GM23338 (cell line): ENCODE measurements around the gene TNRC18. TPM values are rescaled to one million over a fixed set of nuclear protein-coding genes. Genes with fewer than 3 reads are reported as not detected.

Experiments
- ATAC-seq: fragments of 200-7000 bp; cut with Tn5 transposase; 3 replicates; pipeline ENCODE4 v1.9.1; 2020
- DNase-seq: peaks from one replicate; pipeline ENCODE4 v3.0.0-alpha.2; 2015; ENCODE audit warnings: low spot score
- H2AFZ ChIP-seq: fragments of 200-600 bp; sonication (generic); 2 replicates; pipeline ENCODE4 v1.8.0; 2016; ENCODE audit warnings: antibody characterized with exemption, mild to moderate bottlenecking, moderate library complexity
- H3F3A ChIP-seq: fragments of 200-600 bp; sonication (generic); replicated peaks from 2 replicates; pipeline ENCODE4 v1.8.0; 2017; ENCODE audit warnings: antibody characterized with exemption, mixed run types, low read depth
- H3K27ac ChIP-seq: fragments of 200-600 bp; sonication (generic); 2 replicates; pipeline ENCODE4 v1.6.1; 2016; ENCODE audit warnings: low read depth
- H3K27me3 ChIP-seq: fragments of 200-600 bp; sonication (generic); 2 replicates; pipeline ENCODE4 v1.8.0; 2016; ENCODE audit warnings: mild to moderate bottlenecking, mixed run types, moderate library complexity; ENCODE audit not compliant: insufficient read depth
- H3K36me3 ChIP-seq: fragments of 200-600 bp; sonication (generic); 2 replicates; pipeline ENCODE4 v1.8.0; 2016; ENCODE audit warnings: mild to moderate bottlenecking; ENCODE audit not compliant: insufficient read depth
- H3K4me1 ChIP-seq: fragments of 200-600 bp; sonication (generic); 2 replicates; pipeline ENCODE4 v1.8.0; 2016; ENCODE audit warnings: mild to moderate bottlenecking, moderate library complexity; ENCODE audit not compliant: insufficient read depth
- H3K4me2 ChIP-seq: fragments of 200-600 bp; sonication (generic); 2 replicates; pipeline ENCODE4 v1.7.1; 2017; ENCODE audit warnings: mixed run types
- H3K4me3 ChIP-seq: fragments of 200-600 bp; sonication (generic); 2 replicates; pipeline ENCODE4 v1.6.1; 2016; ENCODE audit warnings: mixed run types
- H3K79me2 ChIP-seq: fragments of 200-600 bp; sonication (generic); replicated peaks from 2 replicates; pipeline ENCODE4 v1.8.0; 2017; ENCODE audit warnings: mild to moderate bottlenecking; ENCODE audit not compliant: insufficient read depth
- H3K9me2 ChIP-seq: fragments of 200-600 bp; sonication (generic); 2 replicates; pipeline ENCODE4 v1.8.0; 2017; ENCODE audit not compliant: insufficient read depth
- H4K20me1 ChIP-seq: fragments of 200-600 bp; sonication (generic); replicated peaks from 2 replicates; pipeline ENCODE4 v1.8.0; 2017; ENCODE audit warnings: mild to moderate bottlenecking; ENCODE audit not compliant: insufficient read depth
- H3K27ac Mint-ChIP-seq: 2 replicates; pipeline ENCODE4 v1.8.0; 2020; ENCODE audit warnings: inconsistent platforms, mild to moderate bottlenecking, moderate library complexity, mixed read lengths
- H3K27me3 Mint-ChIP-seq: 3 replicates; pipeline ENCODE4 v1.8.0; 2022; ENCODE audit warnings: low read depth, mild to moderate bottlenecking, moderate library complexity, mixed read lengths, inconsistent platforms; ENCODE audit not compliant: insufficient read depth, poor library complexity
- H3K36me3 Mint-ChIP-seq: 3 replicates; pipeline ENCODE4 v1.8.0; 2021; ENCODE audit warnings: low read depth, mild to moderate bottlenecking, inconsistent platforms, moderate library complexity, mixed read lengths
- H3K4me1 Mint-ChIP-seq: 3 replicates; pipeline ENCODE4 v1.8.0; 2020; ENCODE audit warnings: mild to moderate bottlenecking, inconsistent platforms, mixed read lengths
- H3K4me3 Mint-ChIP-seq: 3 replicates; pipeline ENCODE4 v1.8.0; 2021; ENCODE audit warnings: moderate library complexity, mild to moderate bottlenecking, inconsistent platforms, mixed read lengths
- H3K9me3 Mint-ChIP-seq: 3 replicates; pipeline ENCODE4 v1.8.0; 2020; ENCODE audit warnings: moderate library complexity, mild to moderate bottlenecking, inconsistent platforms, mixed read lengths
- CREB1 ChIP-seq: fragments of 250-450 bp; sonication (Bioruptor Pico); IDR thresholded peaks from 2 replicates; pipeline ENCODE4 v1.5.0; 2020; ENCODE audit warnings: low read depth, mild to moderate bottlenecking, moderate library complexity
- CTCF ChIP-seq, 2 experiments: fragments of 200-600 bp in 1 of 2; sonication (generic) in 1 of 2; conservative IDR thresholded peaks; 2 replicates each; pipeline versions ENCODE4 v1.5.1 to v1.6.1; 2016 to 2017; ENCODE audit warnings: antibody characterized with exemption in 2 of 2, low read depth in 2 of 2, mild to moderate bottlenecking in 2 of 2, moderate library complexity in 1 of 2
- EZH2 ChIP-seq: fragments of 200-600 bp; sonication (generic); IDR thresholded peaks from one replicate; pipeline ENCODE4 v1.8.0; 2017; ENCODE audit warnings: antibody characterized with exemption, mild to moderate bottlenecking, low read depth; ENCODE audit not compliant: unreplicated experiment
- EZH2phosphoT487 ChIP-seq: fragments of 200-600 bp; sonication (generic); IDR thresholded peaks from one replicate; pipeline ENCODE4 v1.8.1; 2018; ENCODE audit warnings: antibody characterized with exemption; ENCODE audit not compliant: unreplicated experiment
- JUNB ChIP-seq: IDR thresholded peaks from one replicate; pipeline ENCODE4 v1.6.1; 2016; ENCODE audit warnings: antibody characterized with exemption; ENCODE audit not compliant: unreplicated experiment
- NANOG ChIP-seq: IDR thresholded peaks from 2 replicates; pipeline ENCODE4 v1.6.1; 2016; ENCODE audit warnings: antibody characterized with exemption, borderline replicate concordance
- POLR2AphosphoS5 ChIP-seq: IDR thresholded peaks from 2 replicates; pipeline ENCODE4 v1.6.1; 2016; ENCODE audit warnings: antibody characterized with exemption, low read depth
- REST ChIP-seq: IDR thresholded peaks from one replicate; pipeline ENCODE4 v1.6.1; 2018; ENCODE audit warnings: antibody characterized with exemption; ENCODE audit not compliant: unreplicated experiment
- ZNF114 ChIP-seq: fragments of 250-450 bp; sonication (Bioruptor Pico); IDR thresholded peaks from 2 replicates; pipeline ENCODE4 v1.5.0; 2020; ENCODE audit warnings: mild to moderate bottlenecking, moderate library complexity
- ZNF331 ChIP-seq: fragments of 250-450 bp; sonication (Bioruptor Pico); IDR thresholded peaks from 2 replicates; pipeline ENCODE4 v1.5.0; 2020; ENCODE audit warnings: low read depth, mild to moderate bottlenecking, moderate library complexity
- polyA plus RNA-seq: library from polyadenylated mRNA; unstranded; fragments of >200 nt; fragmentation: Nextera tagmentation; extraction: Ambion mirVana; gene quantifications from 2 replicates; pipeline ENCODE4 v1.2.1, GENCODE V29; 2016
- total RNA-seq: library from RNA; depleted of rRNA; stranded (reverse); fragments of >200 nt; shearing (Covaris generic); gene quantifications from 2 replicates; pipeline ENCODE4 v1.2.3, GENCODE V29; 2014

TNRC18 gene
- total and polyA plus RNA-seq, 2 experiments from 2014 or later, result 2.1 to 17.5 TPM

- no peak; the same call in 2 of the 3 replicates for ATAC-seq
- Histone ChIP-seq H4K20me1 (no peaks in the 10 kb centered on the region), H3K4me2 (peak overlapping the region; percentile 85), H3K27ac (no peak overlapping the region), H3K36me3 (no peaks in the 10 kb centered on the region), H3K27me3 (peaks cover 43% of the 10 kb centered on the region), H3K9me2 (no peaks in the 10 kb centered on the region), H3K4me1 (peaks cover 30% of the 10 kb centered on the region; the same call in 1 of the 2 replicates), H3K79me2 (no peaks in the 10 kb centered on the region), H2AFZ (peak overlapping the region; percentile 72; the same call in 1 of the 2 replicates), H3F3A (0 out of 2 replicates have a peak, but pooled peaks cover 6% of the 10 kb centered on the region), H3K4me3 (peak overlapping the region; percentile 52)
- no peak for TF ChIP-seq ZNF114 (CRISPR knock-in tag)
- TF ChIP-seq POLR2AphosphoS5, result no peak
- no peak for TF ChIP-seq EZH2phosphoT487
- no peak for TF ChIP-seq NANOG
- TF ChIP-seq ZNF331 (CRISPR knock-in tag), result no peak
- TF ChIP-seq CTCF (conservative IDR thresholded peaks at IDR 0.05; ENCODE audit: low read depth in 2 of 2), result no peak
- TF ChIP-seq EZH2, result no peak
- Mint-ChIP-seq H3K36me3 (peaks cover 7% of the 10 kb centered on the region; the same call in 2 of the 3 replicates), H3K4me3 (peak overlapping the region; percentile 82), H3K9me3 (peaks cover 3% of the 10 kb centered on the region; the same call in 2 of the 3 replicates), H3K4me1 (peaks cover 40% of the 10 kb centered on the region), H3K27me3 (peaks cover 64% of the 10 kb centered on the region), H3K27ac (no peak overlapping the region)
- DNase-seq, result no peak
Observed at GRCh38 chr7:5350174-5350463, 73.5 kb downstream of the TNRC18 start.

GRCh38 chr7:5349437-5350173 lies 74.0 kb downstream of the TNRC18 start:
- Histone ChIP-seq H3K27me3 (peaks cover 43% of the 10 kb centered on the region), H2AFZ (peak overlapping the region; percentile 72), H3K4me3 (peak overlapping the region; percentile 52), H3K79me2 (no peaks in the 10 kb centered on the region), H3K4me1 (peaks cover 29% of the 10 kb centered on the region; the same call in 1 of the 2 replicates), H3K9me2 (no peaks in the 10 kb centered on the region), H3K4me2 (peak overlapping the region; percentile 85), H3K36me3 (no peaks in the 10 kb centered on the region), H3F3A (0 out of 2 replicates have a peak, but pooled peaks cover under 1% of the 10 kb centered on the region), H3K27ac (no peak overlapping the region), H4K20me1 (no peaks in the 10 kb centered on the region)
- Mint-ChIP-seq H3K27me3 (peaks cover 60% of the 10 kb centered on the region), H3K27ac (no peak overlapping the region), H3K4me3 (peak overlapping the region; percentile 82), H3K9me3 (peaks cover 7% of the 10 kb centered on the region; the same call in 2 of the 3 replicates), H3K4me1 (peaks cover 34% of the 10 kb centered on the region), H3K36me3 (peaks cover 7% of the 10 kb centered on the region; the same call in 2 of the 3 replicates)
- peak; percentile 37 for ATAC-seq
- DNase-seq, result peak; percentile 64
- TF ChIP-seq NANOG (no peak), JUNB (no peak), CREB1 (CRISPR knock-in tag) (no peak), REST (no peak), POLR2AphosphoS5 (no peak)
